NCI-H2196 (cell line): ENCODE measurements around the gene MRPL45.

Experiments
- DNase-seq: peaks from one replicate; lab custom pipeline; 2025; ENCODE audit not compliant: unreplicated experiment; lab: John Stamatoyannopoulos, UW

Gene MRPL45

GRCh38 chr17:38344420-38344745 is 47.4 kb downstream of the MRPL45 start:
- DNase-seq: no peak

DNA sequence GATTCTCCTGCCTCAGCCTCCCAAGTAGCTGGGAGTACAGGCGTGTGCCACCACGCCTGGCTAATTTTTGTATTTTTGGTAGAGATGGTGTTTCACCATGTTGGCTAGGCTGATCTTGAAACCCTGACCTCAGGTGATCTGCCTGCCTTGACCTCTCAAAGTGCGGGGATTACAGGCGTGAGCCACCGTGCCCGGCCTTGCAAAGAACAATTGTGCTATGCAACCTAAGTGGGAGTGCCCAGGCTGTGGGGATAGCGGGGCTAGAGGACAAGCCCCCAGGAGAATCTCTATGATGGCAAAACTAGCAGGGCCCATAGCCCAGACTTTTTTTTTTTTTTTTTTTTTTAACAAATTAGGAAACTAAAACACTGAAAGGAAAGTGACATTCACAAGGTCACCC is 48.8 kb downstream of the MRPL45 start:
- no peak for DNase-seq

- peak; percentile 65 for DNase-seq
These were observed 52.2 kb downstream of the MRPL45 start for GRCh38 chr17:38349097-38349730.

DNA sequence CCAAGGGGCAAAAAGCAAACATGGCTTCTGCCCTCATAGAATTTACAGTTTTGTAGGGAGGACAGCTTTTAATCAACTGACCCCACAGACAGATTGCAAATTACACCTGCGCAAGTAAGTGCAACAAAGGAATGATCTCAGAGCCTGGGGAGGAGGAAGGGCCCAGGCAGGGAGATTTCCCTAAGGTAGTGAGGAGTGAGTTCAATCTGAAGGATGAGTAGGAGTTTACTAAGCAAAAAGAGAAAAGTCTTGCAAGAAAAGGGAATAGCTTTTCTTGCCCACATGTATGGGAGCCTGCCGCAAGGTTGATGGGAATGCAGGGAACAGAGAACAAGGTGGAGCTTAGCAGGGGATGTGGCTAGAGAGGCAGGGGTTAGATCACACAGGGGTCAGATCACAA is 53.1 kb downstream of the MRPL45 start:
- no peak for DNase-seq

GRCh38 chr17:38351412-38352222 is 54.6 kb downstream of the MRPL45 start, which contains the start of gene SOCS7:
SOCS7 (plus strand) TSS chr17:38351844; CDS start chr17:38352053, 209 bp downstream.
- DNase-seq: peak; percentile 83

DNA sequence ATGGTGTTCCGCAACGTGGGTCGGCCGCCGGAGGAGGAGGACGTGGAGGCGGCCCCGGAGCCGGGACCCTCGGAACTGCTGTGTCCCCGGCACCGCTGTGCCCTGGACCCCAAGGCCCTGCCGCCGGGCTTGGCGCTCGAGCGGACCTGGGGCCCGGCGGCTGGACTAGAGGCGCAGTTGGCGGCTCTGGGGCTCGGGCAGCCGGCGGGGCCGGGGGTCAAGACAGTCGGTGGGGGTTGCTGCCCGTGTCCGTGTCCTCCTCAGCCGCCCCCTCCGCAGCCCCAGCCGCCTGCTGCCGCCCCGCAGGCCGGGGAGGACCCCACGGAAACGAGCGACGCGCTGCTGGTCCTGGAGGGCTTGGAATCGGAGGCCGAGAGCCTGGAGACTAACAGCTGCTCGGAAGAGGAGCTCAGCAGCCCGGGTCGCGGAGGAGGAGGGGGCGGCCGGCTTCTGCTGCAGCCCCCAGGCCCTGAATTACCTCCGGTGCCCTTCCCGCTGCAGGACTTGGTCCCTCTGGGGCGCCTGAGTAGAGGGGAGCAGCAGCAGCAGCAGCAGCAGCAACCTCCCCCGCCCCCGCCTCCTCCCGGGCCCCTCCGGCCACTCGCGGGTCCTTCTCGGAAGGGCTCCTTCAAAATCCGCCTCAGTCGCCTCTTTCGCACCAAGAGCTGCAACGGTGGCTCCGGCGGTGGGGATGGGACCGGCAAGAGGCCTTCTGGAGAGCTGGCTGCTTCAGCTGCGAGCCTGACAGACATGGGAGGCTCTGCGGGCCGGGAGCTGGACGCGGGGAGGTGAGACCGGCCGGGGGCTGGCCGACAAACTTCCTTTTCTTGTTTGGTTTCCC is 55.5 kb downstream of the MRPL45 start:
- DNase-seq: no peak

- DNase-seq: no peak
These were observed 56.2 kb downstream of the MRPL45 start for GRCh38 chr17:38353086-38353604.

GRCh38 chr17:38353668-38354067 is 56.7 kb downstream of the MRPL45 start:
- DNase-seq: no peak

DNA sequence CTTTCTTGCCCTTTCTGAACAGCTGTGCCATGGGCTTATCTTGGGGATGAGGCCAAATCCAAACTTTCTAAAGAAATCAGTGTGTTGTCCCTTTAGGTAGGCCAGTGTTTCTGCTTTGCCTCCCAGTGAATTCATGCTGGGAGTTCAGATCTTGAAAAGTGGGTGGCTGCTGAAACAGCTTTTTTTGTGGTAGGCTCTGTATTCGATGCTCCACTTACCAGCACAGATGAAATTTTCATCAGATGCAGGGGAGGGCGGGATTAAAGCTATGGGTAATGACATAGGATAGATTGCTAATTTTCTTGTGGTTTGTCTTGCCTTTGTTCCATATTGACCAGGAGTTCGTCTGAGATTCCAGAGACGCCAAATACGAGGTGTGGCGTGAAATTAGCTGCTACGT is 57.5 kb downstream of the MRPL45 start:
- no peak for DNase-seq

DNA sequence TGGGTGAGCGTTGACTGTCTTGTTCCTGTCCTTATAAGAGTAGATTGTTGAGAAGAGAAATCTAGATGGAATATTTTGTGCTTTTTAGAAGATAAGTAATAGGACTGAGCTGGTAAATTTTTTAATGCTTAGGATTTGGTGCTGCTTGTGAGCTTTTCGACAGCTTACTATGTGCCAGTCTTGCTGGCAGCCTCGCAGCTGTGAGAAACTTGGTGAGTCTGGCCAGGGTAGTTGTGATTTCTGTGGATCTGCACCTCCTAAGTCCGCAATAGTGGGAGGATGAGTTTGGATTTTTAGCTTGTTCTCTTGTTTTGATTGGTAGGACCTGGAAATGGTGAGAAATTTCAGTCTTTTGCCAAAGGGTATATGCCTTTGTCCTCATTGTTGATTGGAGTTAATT is 58.3 kb downstream of the MRPL45 start:
- DNase-seq: no peak

DNA sequence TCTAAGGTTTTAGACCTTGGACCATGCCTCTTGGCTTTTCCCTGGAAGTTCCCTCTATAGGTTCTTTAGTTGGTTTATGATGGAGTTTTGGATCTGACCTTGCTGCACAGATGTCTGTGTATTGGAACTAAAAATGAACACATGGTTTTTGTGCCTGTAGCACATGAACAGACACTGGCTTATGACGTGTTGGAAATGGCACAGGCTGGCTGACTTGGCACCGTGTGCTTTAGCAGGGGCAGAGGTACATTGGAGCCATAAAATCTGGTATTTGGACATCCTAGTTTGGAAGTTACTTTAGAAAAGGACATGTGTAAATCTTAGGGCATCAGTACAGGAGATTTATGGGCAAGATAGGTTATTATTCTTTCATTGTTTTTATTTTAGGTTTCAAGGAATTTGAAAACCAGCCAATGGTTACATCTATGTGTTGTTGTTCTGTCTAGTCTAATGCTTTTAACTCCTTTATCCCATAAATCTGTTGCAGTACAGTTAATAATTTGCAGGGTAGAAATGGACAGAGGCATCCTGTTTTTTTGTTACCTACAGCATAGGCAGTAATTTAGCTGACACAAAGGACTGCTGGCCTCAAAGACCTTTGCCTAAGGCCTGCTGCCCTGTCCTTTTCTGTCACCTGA is 60.6 kb downstream of the MRPL45 start:
- no peak for DNase-seq

GRCh38 chr17:38358586-38359513 is 61.9 kb downstream of the MRPL45 start:
- peak; percentile 2 for DNase-seq

GRCh38 chr17:38361694-38362465 is 64.9 kb downstream of the MRPL45 start:
- no peak for DNase-seq

DNA sequence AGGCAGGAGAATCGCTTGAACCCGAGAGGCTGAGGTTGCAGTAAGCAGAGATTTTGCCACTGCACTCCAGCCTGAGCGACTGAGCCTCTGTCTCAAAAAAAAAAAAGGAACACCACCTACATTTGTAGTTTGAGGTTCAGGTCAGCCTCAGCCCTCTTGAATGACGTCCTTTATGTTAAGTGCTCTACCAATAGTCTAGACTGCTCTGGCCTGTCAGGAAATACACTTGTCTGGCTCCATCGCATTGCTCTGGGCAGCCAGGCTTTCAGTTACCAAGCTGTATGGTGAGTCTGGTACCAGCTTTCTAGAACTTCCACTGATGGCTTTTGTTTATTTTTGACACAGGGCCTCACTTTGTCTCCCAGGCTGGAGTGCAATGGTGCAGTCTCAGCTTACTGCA is 66.0 kb downstream of the MRPL45 start:
- DNase-seq: no peak

GRCh38 chr17:38364741-38365140 is 67.8 kb downstream of the MRPL45 start:
- no peak for DNase-seq

- no peak for DNase-seq
These were observed 72.3 kb downstream of the MRPL45 start for GRCh38 chr17:38369124-38369886.
